SK-N-SH (cell line): ENCODE data around the gene COL12A1. TPM values are rescaled to one million over a fixed set of nuclear protein-coding genes. Genes with fewer than 3 reads are reported as not detected.

Experiments used
- CTCF ChIA-PET: fragments of 300-600, 350-600 bp; formaldehyde crosslinking; extraction: SDS; loops from one replicate; lab custom pipeline; 2021; lab: Yijun Ruan, JAX
- POLR2A ChIA-PET: fragments of 350-600 bp; sonication (Branson Sonifier 250); formaldehyde crosslinking; extraction: SDS; loops from one replicate; lab custom pipeline; 2020; ENCODE audit warnings: antibody characterized with exemption, inconsistent platforms; lab: Yijun Ruan, JAX
- DNase-seq: peaks from one replicate; pipeline ENCODE4 v3.0.0; 2012
- H2AFZ ChIP-seq: fragments of 200-600 bp; sonication (generic); 2 replicates; pipeline ENCODE4 v1.8.1; 2016; ENCODE audit warnings: antibody characterized with exemption, mild to moderate bottlenecking, low read depth
- H3F3A ChIP-seq: fragments of 200-600 bp; sonication (generic); replicated peaks from 2 replicates; pipeline ENCODE3; 2016; ENCODE audit warnings: antibody characterized with exemption, mild to moderate bottlenecking; ENCODE audit not compliant: insufficient read depth
- H3K27ac ChIP-seq, 2 experiments: fragments of 200-500 bp in 1 of 2; fragments of 200-600 bp in 1 of 2; sonication (Bioruptor generic) in 1 of 2; sonication (generic), shearing (Covaris generic) in 1 of 2; 2 replicates each; pipeline versions ENCODE4 v1.5.1 to v1.6.1; 2014 to 2016; ENCODE audit warnings: low read depth in 2 of 2, inconsistent platforms in 1 of 2, low read length in 1 of 2, mild to moderate bottlenecking in 1 of 2, mixed read lengths in 1 of 2
- H3K27me3 ChIP-seq: fragments of 200-600 bp; sonication (generic), shearing (Covaris generic); 2 replicates; pipeline ENCODE4 v1.6.1; 2016; ENCODE audit warnings: mixed run types; ENCODE audit not compliant: insufficient read depth
- H3K36me3 ChIP-seq, 2 experiments: fragments of 200-500 bp in 1 of 2; fragments of 200-600 bp in 1 of 2; sonication (Bioruptor generic) in 1 of 2; sonication (generic) in 1 of 2; replicated peaks in 1 of 2; 2 replicates each; pipeline versions ENCODE3 to v1.5.1; 2014 to 2016; ENCODE audit warnings: low read length in 1 of 2, mild to moderate bottlenecking in 1 of 2; ENCODE audit not compliant: insufficient read depth in 2 of 2, control insufficient read depth in 1 of 2
- H3K4me1 ChIP-seq, 2 experiments: fragments of 200-500 bp in 1 of 2; fragments of 200-600 bp in 1 of 2; sonication (Bioruptor generic) in 1 of 2; sonication (generic), shearing (Covaris generic) in 1 of 2; 2 replicates each; pipeline versions ENCODE4 v1.5.1 to v1.6.1; 2014 to 2016; ENCODE audit warnings: low read depth in 1 of 2, low read length in 1 of 2, mixed run types in 1 of 2; ENCODE audit not compliant: insufficient read depth in 2 of 2, control insufficient read depth in 1 of 2
- H3K4me2 ChIP-seq: fragments of 200-600 bp; sonication (generic), shearing (Covaris generic); 2 replicates; pipeline ENCODE4 v1.6.1; 2017; ENCODE audit warnings: mixed run types
- H3K4me3 ChIP-seq, 2 experiments: fragments of 200-500 bp in 1 of 2; fragments of 200-600 bp in 1 of 2; sonication (Bioruptor generic) in 1 of 2; sonication (generic), shearing (Covaris generic) in 1 of 2; 2 replicates each; pipeline versions ENCODE4 v1.5.1 to v1.8.1; 2014 to 2016; ENCODE audit warnings: low read depth in 2 of 2, inconsistent platforms in 1 of 2, low read length in 1 of 2, mild to moderate bottlenecking in 1 of 2, mixed read lengths in 1 of 2, moderate library complexity in 1 of 2
- H3K79me2 ChIP-seq: fragments of 200-600 bp; sonication (generic); 2 replicates; pipeline ENCODE4 v1.8.1; 2017; ENCODE audit warnings: mild to moderate bottlenecking; ENCODE audit not compliant: insufficient read depth
- H3K9ac ChIP-seq: fragments of 200-600 bp; sonication (generic); 2 replicates; pipeline ENCODE4 v1.6.1; 2017; ENCODE audit warnings: mixed run types
- H3K9me2 ChIP-seq: fragments of 200-600 bp; sonication (generic); 2 replicates; pipeline ENCODE4 v1.6.1; 2017; ENCODE audit warnings: mixed run types
- H3K9me3 ChIP-seq: fragments of 200-600 bp; sonication (generic); 2 replicates; pipeline ENCODE4 v1.6.1; 2017; ENCODE audit warnings: mixed run types, mild to moderate bottlenecking, moderate library complexity
- H4K20me1 ChIP-seq: fragments of 200-600 bp; sonication (generic); 2 replicates; pipeline ENCODE4 v1.6.1; 2017; ENCODE audit warnings: mild to moderate bottlenecking, mixed run types; ENCODE audit not compliant: insufficient read depth
- ELF1 ChIP-seq: IDR thresholded peaks from 2 replicates; pipeline ENCODE4 v1.4.0; 2012
- EZH2phosphoT487 ChIP-seq: fragments of 200-600 bp; sonication (generic); IDR thresholded peaks from 2 replicates; pipeline ENCODE4 v1.6.1; 2017; ENCODE audit warnings: low read depth, mixed run types, mild to moderate bottlenecking, antibody characterized with exemption, moderate library complexity, borderline replicate concordance
- FOSL2 ChIP-seq: IDR thresholded peaks from 2 replicates; pipeline ENCODE4 v1.4.0; 2012; ENCODE audit warnings: low read depth, mild to moderate bottlenecking, moderate library complexity, borderline replicate concordance
- JUND ChIP-seq: IDR thresholded peaks from 2 replicates; pipeline ENCODE4 v1.4.0; 2012
- MEF2A ChIP-seq: IDR thresholded peaks from 2 replicates; pipeline ENCODE4 v1.4.0; 2012; ENCODE audit warnings: low read depth, borderline replicate concordance
- MXI1 ChIP-seq: IDR thresholded peaks from 2 replicates; pipeline ENCODE4 v1.6.1; 2012; ENCODE audit warnings: mild to moderate bottlenecking, low read depth, low read length, improper control_type of control experiment
- NFIC ChIP-seq: IDR thresholded peaks from 2 replicates; pipeline ENCODE4 v1.4.0; 2012; ENCODE audit warnings: borderline replicate concordance
- RFX5 ChIP-seq: IDR thresholded peaks from 2 replicates; pipeline ENCODE4 v1.6.1; 2012; ENCODE audit warnings: mild to moderate bottlenecking, improper control_type of control experiment, low read length
- RXRA ChIP-seq: IDR thresholded peaks from 2 replicates; pipeline ENCODE4 v1.4.0; 2012; ENCODE audit warnings: low read depth, mild to moderate bottlenecking, borderline replicate concordance
- SIN3A ChIP-seq: IDR thresholded peaks from 2 replicates; pipeline ENCODE4 v1.6.1; 2012; ENCODE audit warnings: low read depth, mild to moderate bottlenecking, low read length, moderate library complexity, borderline replicate concordance
- SMC3 ChIP-seq: IDR thresholded peaks from 2 replicates; pipeline ENCODE4 v1.6.1; 2012; ENCODE audit warnings: low read depth, low read length, improper control_type of control experiment
- TAF1 ChIP-seq: IDR thresholded peaks from 2 replicates; pipeline ENCODE4 v1.6.1; 2012; ENCODE audit warnings: low read depth, mild to moderate bottlenecking, low read length, moderate library complexity, borderline replicate concordance
- TEAD4 ChIP-seq: IDR thresholded peaks from 2 replicates; pipeline ENCODE4 v1.4.0; 2012; ENCODE audit warnings: mild to moderate bottlenecking, borderline replicate concordance; ENCODE audit not compliant: insufficient read depth
- USF1 ChIP-seq: IDR thresholded peaks from 2 replicates; pipeline ENCODE4 v1.4.0; 2012; ENCODE audit warnings: low read depth, borderline replicate concordance
- USF2 ChIP-seq: fragments of 150-350 bp; IDR thresholded peaks from 2 replicates; pipeline ENCODE4 v1.6.1; 2017; ENCODE audit warnings: antibody characterized with exemption, low read length, low read depth, borderline replicate concordance
- YY1 ChIP-seq: IDR thresholded peaks from 2 replicates; pipeline ENCODE4 v1.4.0; 2012; ENCODE audit warnings: low read depth, mild to moderate bottlenecking
- ZBTB33 ChIP-seq: IDR thresholded peaks from 2 replicates; pipeline ENCODE4 v1.4.0; 2012; ENCODE audit warnings: low read depth, borderline replicate concordance
- WGBS: methylation state at CpG from one replicate; pipeline ENCODE4 v1.1.6; 2017; ENCODE audit warnings: low lambda C conversion rate; 5-methylcytosine and 5-hydroxymethylcytosine counted together
- polyA plus RNA-seq, 3 experiments: library from polyadenylated mRNA; depleted of rRNA; stranded (reverse); fragments of >200 nt; gene quantifications; 2 replicates each; pipeline ENCODE4 v1.2.3, GENCODE V29; 2012
- TF ChIP-seq, protein P1 (sequence below): IDR thresholded peaks from 2 replicates; pipeline ENCODE4 v1.6.1; 2012; ENCODE audit warnings: mild to moderate bottlenecking, low read depth, low read length, moderate library complexity
- TF ChIP-seq, protein P2 (sequence below): IDR thresholded peaks from 2 replicates; pipeline ENCODE4; 2012

COL12A1 gene
- polyA plus RNA-seq, 1 of the 3 experiments (the other 2 are of a cell fraction), result 0.03 TPM

DNA sequence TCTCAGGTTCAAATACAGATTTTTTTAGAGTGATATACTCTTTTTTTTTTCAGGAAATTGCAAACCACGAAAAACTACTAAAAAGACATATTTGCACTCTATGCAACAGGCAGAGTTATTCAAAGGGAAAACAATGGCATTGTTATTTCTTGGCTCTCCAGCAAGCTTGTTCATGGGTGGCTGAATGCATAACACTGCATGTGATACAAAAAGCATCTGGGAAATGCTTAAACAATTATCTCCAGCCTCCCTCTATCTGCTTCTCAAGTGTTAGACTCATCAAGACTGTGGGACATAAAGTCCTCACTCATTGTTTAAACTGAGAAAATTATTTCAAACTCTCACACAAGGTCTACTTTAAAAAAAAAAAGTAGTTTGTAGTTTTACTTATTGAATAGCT lies 7.3 kb upstream of the COL12A1 start:
- CTCF ChIA-PET, result interaction anchor here (0.6 to 1.0 kb wide), 3 partner anchors 10 to 1243 kb away, joined by 3 to 4 read pairs (median 3); no protein-coding TSS in a partner anchor
- H3K27ac ChIP-seq, result no peak overlapping the region

GRCh38 chr6:75211920-75212590 lies 6.2 kb upstream of the COL12A1 start:
- ChIA-PET POLR2A (no interaction called here), CTCF (interaction anchor here (0.6 to 9.0 kb wide), 21 partner anchors 9 to 1565 kb away, joined by 3 to 95 read pairs (median 3); partner anchors contain the start of genes COX7A2 and FILIP1)
- peaks cover 32% of the 10 kb centered on the region for H3K27me3 ChIP-seq
- H3K9ac ChIP-seq, result no peak overlapping the region
- H3K36me3 ChIP-seq, result no peaks in the 10 kb centered on the region
- H2AFZ ChIP-seq, result no peak overlapping the region
- no peaks in the 10 kb centered on the region for H3K9me3 ChIP-seq
- no peaks in the 10 kb centered on the region for H3F3A ChIP-seq
- DNase-seq, result no peak
- H3K27ac ChIP-seq, result no peak overlapping the region
- H3K4me3 ChIP-seq, result no peak overlapping the region
- no peak overlapping the region for H3K4me2 ChIP-seq
- H4K20me1 ChIP-seq, result no peaks in the 10 kb centered on the region
- H3K79me2 ChIP-seq, result no peaks in the 10 kb centered on the region
- H3K9me2 ChIP-seq, result no peaks in the 10 kb centered on the region
- WGBS, result 1% methylated on average over 3 of the region's 3 CpGs
- peaks cover 4% of the 10 kb centered on the region in 2 experiments; a peak in 1 of 4 replicates for H3K4me1 ChIP-seq
- no peak for TF ChIP-seq RFX5
- TF ChIP-seq NFIC, result no peak
- TF ChIP-seq SMC3, result no peak
- no peak for TF ChIP-seq ZBTB33
- TF ChIP-seq MXI1, result no peak
- TF ChIP-seq, protein P1, sequence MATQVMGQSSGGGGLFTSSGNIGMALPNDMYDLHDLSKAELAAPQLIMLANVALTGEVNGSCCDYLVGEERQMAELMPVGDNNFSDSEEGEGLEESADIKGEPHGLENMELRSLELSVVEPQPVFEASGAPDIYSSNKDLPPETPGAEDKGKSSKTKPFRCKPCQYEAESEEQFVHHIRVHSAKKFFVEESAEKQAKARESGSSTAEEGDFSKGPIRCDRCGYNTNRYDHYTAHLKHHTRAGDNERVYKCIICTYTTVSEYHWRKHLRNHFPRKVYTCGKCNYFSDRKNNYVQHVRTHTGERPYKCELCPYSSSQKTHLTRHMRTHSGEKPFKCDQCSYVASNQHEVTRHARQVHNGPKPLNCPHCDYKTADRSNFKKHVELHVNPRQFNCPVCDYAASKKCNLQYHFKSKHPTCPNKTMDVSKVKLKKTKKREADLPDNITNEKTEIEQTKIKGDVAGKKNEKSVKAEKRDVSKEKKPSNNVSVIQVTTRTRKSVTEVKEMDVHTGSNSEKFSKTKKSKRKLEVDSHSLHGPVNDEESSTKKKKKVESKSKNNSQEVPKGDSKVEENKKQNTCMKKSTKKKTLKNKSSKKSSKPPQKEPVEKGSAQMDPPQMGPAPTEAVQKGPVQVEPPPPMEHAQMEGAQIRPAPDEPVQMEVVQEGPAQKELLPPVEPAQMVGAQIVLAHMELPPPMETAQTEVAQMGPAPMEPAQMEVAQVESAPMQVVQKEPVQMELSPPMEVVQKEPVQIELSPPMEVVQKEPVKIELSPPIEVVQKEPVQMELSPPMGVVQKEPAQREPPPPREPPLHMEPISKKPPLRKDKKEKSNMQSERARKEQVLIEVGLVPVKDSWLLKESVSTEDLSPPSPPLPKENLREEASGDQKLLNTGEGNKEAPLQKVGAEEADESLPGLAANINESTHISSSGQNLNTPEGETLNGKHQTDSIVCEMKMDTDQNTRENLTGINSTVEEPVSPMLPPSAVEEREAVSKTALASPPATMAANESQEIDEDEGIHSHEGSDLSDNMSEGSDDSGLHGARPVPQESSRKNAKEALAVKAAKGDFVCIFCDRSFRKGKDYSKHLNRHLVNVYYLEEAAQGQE, result no peak
- TF ChIP-seq TEAD4, result no peak
- TF ChIP-seq RXRA, result no peak

More for the DNA sequence above, 7.3 kb upstream of the COL12A1 start:
- WGBS, result 0% methylated on average over 1 of the region's 1 CpG
- H2AFZ ChIP-seq, result no peak overlapping the region
- H3K9me3 ChIP-seq, result no peaks in the 10 kb centered on the region
- POLR2A ChIA-PET, result no interaction called here
- H3K36me3 ChIP-seq, result no peaks in the 10 kb centered on the region
- no peaks in the 10 kb centered on the region for H3F3A ChIP-seq
- no peaks in the 10 kb centered on the region for H3K9me2 ChIP-seq
- no peak overlapping the region for H3K4me2 ChIP-seq
- H4K20me1 ChIP-seq, result no peaks in the 10 kb centered on the region
- peaks cover 4% of the 10 kb centered on the region in 2 experiments; a peak in 2 of 4 replicates for H3K4me1 ChIP-seq
- DNase-seq, result no peak
- TF ChIP-seq SMC3 (no peak), MEF2A (no peak), YY1 (no peak), USF2 (no peak), USF1 (no peak), ELF1 (no peak), FOSL2 (no peak), EZH2phosphoT487 (no peak), JUND (no peak), SIN3A (no peak), RFX5 (no peak), TAF1 (no peak)
- TF ChIP-seq, protein P2, sequence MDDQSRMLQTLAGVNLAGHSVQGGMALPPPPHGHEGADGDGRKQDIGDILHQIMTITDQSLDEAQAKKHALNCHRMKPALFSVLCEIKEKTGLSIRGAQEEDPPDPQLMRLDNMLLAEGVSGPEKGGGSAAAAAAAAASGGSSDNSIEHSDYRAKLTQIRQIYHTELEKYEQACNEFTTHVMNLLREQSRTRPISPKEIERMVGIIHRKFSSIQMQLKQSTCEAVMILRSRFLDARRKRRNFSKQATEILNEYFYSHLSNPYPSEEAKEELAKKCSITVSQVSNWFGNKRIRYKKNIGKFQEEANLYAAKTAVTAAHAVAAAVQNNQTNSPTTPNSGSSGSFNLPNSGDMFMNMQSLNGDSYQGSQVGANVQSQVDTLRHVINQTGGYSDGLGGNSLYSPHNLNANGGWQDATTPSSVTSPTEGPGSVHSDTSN, result no peak
- peaks cover 23% of the 10 kb centered on the region; the same call in 1 of the 2 replicates for H3K27me3 ChIP-seq
- no peak overlapping the region for H3K4me3 ChIP-seq
- H3K9ac ChIP-seq, result no peak overlapping the region
- H3K79me2 ChIP-seq, result no peaks in the 10 kb centered on the region
